ENCODE results near the gene KRTAP13-4.

KRTAP13-4 gene

DNA sequence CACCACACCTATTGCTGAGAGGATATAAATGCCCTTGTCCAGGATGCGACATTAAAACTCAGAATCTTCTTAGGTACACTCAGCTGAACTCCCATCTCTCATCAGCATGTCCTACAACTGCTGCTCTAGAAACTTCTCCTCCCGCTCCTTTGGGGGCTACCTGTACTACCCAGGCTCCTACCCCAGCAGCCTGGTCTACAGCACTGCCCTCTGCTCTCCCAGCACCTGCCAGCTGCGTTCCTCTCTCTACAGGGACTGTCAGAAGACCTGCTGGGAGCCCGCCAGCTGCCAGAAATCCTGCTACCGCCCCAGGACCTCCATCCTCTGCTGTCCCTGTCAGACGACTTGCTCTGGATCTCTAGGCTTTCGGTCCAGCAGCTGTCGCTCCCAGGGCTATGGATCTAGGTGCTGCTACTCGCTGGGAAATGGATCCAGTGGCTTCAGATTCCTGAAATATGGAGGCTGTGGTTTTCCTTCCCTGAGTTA lies at the start of gene KRTAP13-4:
Gene KRTAP13-4 (plus strand): TSS at position 51 of the 486 bp plus-strand sequence. CDS start 56 bp downstream, at position 107.
- no peak for DNase-seq

GRCh38 chr21:30382201-30382600 lies 47.8 kb upstream of the KRTAP13-4 start:
- no peak for DNase-seq

DNA sequence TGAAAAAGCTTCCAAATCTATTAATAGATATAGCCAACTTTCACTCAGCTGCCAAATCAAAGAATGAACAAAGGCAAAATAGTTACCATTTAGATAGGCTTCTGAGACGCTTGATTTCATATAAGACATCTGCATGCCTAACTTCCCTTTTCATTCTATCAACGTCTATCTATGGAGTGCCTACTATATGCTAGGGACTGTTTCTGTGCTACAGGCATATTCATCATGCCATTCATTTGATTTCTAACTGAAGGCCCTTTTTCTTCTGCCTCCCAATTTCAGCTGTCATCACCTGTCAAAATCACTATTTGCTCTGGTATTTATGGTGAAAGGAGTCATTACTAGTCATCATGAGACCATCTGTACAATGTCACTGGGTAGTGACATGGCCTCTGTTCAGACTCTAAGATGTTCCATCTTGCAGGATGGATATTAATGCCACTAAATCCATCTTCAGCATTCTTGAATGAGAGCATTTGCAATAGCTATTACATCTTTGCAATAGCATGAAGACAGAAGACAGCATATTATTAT lies 38.5 kb upstream of the KRTAP13-4 start:
- no peak for DNase-seq

- DNase-seq: no peak
These were observed 34.3 kb upstream of the KRTAP13-4 start, which contains the start of gene KRTAP13-1 for GRCh38 chr21:30395731-30396130. KRTAP13-1 (plus strand) TSS chr21:30396031; CDS start chr21:30396087, 56 bp downstream.

DNA sequence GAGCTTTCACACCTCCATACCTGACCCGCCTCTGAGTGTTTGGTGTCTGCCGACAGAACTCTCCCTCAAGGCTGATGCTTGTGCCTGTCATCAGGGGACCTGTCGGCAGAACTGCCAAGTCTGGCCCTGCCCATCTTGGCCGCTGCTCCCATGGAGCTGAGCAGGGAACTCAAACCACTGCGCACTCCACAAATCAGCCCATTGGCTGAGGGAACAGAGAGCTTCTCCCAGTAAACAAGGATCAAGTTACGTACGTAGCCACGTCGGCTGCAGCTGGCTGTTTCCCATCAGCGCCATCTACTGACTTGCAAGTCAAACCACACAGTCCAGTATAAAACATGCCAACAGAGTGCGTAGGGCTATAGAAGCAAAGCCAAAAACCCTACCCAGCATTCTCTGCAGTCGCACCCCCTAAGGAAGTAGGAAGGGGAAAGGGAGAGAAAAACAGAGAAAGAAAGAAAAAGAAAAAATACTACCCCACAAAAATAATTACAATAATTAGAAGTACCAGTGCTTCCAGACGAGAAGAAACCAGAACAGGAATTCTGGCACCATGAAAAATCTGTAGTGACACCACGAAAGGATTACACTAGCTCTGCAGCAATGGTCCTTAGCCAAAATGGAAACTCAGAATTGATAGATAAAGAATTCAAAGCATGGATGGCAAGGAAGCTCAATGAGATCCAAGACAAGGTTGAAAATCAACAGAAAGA lies 21.1 kb upstream of the KRTAP13-4 start:
- DNase-seq: no peak

GRCh38 chr21:30415993-30416392 lies 14.0 kb upstream of the KRTAP13-4 start:
- no peak for DNase-seq

DNA sequence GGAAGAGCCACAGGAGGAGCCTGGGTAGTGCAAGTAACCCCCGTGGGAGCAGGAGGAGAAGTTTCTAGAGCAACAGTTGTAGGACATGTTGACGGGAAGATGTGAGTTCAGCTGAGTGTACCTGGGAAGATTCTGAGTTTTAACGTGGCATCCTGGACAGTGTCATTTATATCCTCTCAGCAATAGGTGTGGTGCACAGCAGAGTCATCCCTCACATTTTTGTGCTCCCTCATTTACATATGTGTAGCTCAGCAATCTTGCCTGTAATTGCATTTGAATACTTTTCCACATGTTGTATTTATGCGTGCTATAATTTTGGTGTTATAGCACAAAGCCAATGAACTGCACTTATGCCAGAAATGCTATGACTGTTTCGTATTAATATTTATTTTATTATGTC lies 4.2 kb upstream of the KRTAP13-4 start, which contains the start of gene KRTAP13-3:
Gene KRTAP13-3 (minus strand): TSS at position 101 of the 400 bp plus-strand sequence. CDS start 14 bp downstream, at position 87.
- no peak for DNase-seq

DNA sequence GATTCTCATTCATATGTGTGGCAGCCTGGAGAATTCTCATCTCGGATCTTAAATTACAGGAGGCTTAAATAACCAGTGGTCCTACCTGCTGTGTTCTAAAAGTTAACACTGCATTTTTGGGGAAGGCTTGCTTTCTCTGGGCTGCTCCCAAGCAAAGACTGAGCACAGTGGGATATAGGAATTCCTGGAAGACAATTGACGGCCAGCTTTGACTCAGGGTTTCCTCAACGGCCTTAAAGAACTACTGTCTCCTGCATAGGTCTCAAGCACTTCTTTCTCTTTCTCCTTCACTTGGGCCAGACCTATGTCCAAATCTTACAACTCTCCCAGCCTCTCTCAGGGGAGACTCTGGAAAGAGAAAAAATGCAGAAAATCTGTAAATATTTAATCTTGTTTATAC lies 3.3 kb upstream of the KRTAP13-4 start:
- no peak for DNase-seq

GRCh38 chr21:30434033-30434631 lies 4.1 kb downstream of the KRTAP13-4 start:
- no peak for DNase-seq

DNA sequence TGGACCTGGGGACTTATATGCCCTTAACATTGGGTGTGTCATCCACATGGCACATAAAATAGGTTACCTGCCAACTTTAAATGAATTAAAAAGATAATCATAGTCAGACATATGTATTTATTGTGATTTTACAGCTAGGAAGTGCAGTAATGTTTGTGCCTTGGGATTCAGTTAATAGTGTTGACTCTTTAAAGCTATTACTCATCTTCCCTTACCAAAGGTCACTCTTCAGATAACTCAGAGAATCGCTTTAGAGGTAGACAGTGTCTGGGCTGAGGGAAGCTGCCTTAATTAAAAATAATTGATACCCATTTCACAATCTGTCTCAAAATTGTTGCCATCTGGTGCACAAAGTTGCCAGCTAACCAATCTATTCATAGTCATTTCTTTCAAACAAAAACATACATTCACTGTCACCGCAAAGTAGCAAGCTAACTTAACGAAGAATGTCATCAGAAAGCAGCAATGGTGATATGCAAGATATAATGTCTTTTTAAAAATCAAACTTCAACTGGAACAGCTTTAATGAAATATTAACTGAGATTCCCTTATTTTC lies 7.1 kb downstream of the KRTAP13-4 start:
- no peak for DNase-seq

GRCh38 chr21:30439975-30440374 lies 10.0 kb downstream of the KRTAP13-4 start, which contains the start of gene KRTAP15-1:
KRTAP15-1 (plus strand) TSS chr21:30440275; CDS start chr21:30440328, 53 bp downstream.
- no peak for DNase-seq

DNA sequence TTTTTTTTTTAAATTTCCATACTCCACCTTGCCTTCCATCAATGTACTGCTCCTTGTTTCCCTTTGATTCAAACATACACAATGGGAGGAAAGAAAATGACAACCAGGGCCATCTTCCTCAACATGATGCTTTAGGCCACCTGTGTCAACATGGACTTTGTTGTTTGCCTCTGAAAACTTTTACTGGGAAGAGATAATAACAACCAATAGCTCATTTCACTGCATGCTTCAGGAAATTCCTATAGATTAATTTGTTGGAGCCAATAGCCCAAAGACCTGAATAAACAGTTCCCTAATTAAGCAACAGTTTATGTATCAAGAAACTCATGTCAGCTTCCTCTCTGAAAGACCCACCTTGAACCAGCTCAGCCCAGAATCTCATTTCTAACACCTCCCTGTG lies 13.2 kb downstream of the KRTAP13-4 start:
- no peak for DNase-seq

- DNase-seq: no peak
These were observed 14.2 kb downstream of the KRTAP13-4 start for GRCh38 chr21:30444204-30444603.

DNA sequence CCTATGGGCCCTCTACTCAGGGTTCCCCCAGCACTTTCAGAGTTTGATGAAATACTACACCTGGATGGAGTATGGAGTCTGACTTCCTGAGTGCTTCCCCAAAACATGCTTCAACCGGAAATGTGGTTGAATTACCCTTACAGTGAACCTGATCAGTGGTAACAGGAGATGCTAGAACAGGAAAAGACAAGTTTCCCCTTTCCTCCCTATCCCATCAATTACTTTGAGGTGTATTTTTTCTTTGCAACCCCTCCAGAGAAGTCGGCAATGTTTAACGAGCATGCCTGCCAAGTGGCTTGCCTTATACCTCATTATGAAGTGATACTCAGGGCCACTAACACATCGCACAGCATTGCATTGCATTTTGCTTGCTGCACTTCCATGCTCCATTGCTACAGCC lies 17.0 kb downstream of the KRTAP13-4 start:
- no peak for DNase-seq

GRCh38 chr21:30448514-30448913 lies 18.5 kb downstream of the KRTAP13-4 start:
- no peak for DNase-seq

GRCh38 chr21:30463713-30464112 lies 33.7 kb downstream of the KRTAP13-4 start:
- DNase-seq: no peak

DNA sequence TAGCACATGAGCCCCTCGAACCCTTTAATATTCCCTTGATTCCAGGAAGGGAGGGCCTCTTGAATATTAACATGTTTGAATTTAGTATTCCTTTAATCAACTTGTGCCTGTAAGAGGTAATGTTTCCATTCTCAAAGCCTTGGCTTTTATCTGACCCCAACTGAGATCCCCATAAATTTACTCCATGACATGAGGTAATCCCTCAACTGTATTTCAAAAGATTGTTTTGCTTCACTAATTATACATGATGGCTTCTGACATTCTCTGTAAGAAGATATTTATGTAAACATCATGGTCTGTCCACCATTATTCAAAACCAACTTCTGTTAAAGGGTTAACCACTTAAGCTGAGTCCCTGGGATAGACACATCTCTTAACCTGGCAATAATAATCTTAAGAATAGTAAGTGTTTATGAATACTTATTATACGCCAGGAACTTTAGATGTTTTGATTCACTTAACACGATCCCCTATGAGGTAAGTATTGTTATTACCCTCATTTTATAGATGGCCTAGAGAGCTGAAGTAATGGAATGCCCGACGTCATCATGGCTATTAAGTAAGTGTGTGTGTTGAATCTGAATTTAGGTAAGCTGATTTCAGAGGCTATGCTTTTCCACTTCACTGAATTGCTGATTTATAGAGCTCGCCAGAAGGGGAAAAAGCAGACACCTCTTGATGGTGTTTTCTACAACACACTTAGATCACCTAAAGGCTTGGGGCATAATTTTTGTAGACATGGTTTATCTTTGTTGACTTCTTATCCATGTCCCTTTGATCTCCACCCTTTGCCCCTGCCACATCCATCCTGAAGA lies 39.1 kb downstream of the KRTAP13-4 start:
- DNase-seq: no peak

- no peak for DNase-seq
These were observed 48.0 kb downstream of the KRTAP13-4 start for GRCh38 chr21:30478004-30478403.

DNA sequence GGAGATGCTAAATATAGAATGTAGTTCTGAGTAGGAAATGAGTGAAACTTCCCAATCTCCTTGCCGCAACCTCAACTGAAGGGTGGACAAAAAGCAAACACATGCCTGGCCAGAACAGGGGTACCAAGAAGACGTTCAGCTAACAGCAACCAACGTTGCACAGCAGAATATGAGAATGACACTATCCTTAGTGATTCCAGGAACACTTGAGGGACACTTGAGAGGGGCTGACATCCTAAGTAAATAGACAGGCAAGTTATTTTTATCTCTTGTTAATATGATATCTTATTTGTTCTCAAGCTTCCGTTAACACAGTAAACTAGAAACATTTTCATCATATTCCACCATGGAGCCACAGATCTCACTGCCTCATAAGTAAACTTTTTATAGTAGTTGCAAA lies 49.2 kb downstream of the KRTAP13-4 start:
- no peak for DNase-seq

GRCh38 chr21:30480145-30480544 lies 50.1 kb downstream of the KRTAP13-4 start, which contains the start of gene KRTAP19-1:
KRTAP19-1 (minus strand) TSS chr21:30480367; CDS start chr21:30480317, 50 bp downstream.
- no peak for DNase-seq
